Medulla oblongata (tissue), 1 donor: ENCODE measurements around the gene NMB.

Experiments used
- DNase-seq: peaks from one replicate; pipeline ENCODE4 v3.0.0-alpha.2; 2015; ENCODE audit errors: extremely low spot score

NMB gene

DNA sequence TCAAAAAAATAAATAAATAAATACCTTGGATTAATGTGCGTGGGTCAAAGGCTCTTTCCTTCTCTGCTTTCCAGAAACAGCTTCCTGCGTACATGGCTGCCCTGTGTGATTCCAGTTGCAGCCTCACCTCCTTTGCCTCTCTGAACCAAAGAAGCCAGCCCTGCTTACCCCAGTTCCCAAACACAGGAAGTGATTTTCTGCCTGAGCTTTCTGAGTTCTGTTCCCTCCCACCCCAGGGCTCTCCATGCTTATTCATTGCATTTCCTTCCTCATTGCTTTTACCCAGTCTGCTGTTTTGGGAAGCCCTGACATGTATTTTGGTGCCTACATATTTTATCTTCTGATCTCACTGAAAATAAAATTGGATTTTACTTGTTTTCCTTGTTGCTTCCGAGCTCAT is 41.8 kb downstream of the NMB start:
- DNase-seq = peak; percentile 21

DNA sequence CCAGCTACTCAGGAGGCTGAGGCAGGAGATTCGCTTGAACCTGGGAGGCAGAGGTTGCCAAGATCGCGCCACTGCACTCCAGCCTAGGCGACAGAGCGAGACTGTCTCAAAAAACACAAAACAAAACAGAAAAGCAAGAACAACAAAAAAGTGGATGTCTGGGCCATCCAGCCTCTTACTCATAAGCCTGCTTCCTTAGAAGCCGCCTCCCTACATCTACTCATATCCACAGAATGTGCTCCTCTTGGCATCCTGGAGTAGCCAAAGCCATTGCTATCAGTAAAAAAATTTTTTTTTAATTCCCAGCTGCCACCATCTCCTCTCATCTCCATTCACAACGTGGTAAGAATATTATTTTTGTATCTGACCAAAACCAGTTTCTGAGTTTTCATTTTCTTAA is 46.4 kb downstream of the NMB start:
- no peak for DNase-seq

DNA sequence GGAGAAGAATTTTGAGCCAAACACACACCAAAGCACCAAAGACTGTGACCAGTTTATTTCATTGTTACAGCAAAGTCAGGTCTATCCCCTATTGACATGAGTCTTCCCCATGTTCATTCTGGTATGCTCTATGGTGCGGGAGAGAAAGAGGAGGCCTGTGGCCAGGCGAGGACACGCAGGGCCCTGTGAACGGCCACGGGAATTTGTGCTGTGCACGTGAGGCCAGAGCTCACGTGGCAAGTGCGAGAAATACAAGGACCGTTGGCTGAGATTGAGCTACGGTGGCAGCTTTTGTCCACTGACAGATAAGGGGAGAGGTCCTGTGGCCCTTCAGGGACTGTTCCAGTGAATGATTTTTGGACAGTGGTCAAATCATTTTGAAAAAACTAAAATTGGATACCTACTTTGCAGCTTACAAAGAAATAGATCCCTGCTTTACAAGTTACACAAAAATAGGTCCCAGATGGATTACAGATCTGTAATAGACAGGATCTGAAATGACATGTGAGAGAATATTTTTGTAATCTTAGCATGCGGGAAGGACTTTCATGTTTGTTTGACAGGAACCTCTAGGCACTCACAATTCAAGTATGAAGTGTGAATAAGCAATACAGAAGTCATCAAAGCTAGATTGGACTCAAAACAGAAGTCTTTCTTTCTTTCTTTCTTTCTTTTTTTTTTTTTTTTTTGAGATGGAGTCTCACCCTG is 48.0 kb downstream of the NMB start:
- DNase-seq = no peak

DNA sequence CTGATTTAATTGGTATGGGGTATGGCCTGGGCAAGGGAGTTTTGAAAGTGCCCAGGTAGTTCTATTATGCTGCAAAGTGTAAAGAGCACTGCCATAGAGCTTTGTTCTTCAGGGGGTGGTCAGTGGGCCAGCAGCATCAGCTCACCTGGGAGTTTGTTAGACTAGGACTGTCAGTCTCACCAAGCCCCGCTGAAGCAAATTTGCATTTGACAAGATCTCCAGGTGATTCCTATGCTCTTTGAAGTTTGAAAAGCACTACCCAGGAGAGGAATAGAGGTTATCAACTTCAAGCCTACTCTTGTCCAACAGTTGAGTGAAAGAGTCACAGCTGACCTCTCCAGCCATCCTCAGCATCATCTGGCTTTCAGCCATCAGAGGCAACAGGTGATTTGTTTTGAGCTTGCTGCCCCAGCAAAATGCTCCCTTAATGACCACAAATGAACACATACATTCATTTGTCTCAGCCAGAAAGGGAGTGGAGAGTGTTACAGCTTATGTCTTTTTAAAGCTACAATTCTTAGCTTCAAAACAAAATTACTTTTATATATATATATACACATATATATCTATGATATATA is 49.2 kb downstream of the NMB start:
- DNase-seq = no peak

DNA sequence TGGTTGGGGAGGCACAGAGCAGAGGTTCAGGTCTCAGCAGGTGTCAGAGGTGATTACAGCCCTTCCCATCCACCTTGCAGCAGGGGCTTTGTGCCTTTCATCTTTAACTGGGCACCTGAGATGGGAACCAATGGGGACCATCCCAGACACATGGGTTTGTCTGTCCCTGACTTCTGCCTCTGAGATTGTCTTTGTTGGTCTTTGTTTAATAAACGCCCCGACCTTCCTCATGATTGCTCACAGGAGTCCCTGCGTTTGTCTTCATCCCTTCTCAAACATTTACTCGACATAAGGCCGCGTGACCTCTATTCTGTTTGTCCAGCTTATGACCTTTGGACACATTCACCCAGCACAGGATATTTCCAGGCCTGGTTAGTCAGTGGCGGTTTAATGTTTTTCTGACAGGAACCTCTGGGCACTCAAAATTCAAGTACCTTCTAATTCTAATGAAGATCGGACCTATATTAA is 51.3 kb downstream of the NMB start:
- no peak for DNase-seq

DNA sequence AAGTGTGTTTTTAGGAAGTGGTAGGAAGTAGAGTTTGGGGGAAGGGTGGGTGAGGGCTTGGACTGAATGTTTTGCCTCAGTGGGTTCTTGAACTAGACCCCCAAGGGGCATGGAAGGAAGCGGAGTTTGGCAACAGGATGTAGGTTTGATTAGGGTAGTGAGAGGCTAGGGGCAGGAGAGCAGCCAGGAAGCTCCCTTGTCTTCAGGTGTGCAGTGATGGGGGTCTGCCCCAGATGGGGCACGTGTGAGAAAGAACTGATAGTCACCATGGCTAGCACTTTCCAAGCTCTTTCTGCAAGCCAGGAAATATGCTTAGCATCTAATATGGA is 52.5 kb downstream of the NMB start:
- no peak for DNase-seq
